ENCODE results near the gene SORL1. TPM values are rescaled to one million over a fixed set of nuclear protein-coding genes. Genes with fewer than 3 reads are reported as not detected.
"Not testable (repeated sequence)": the region's sequence is repeated elsewhere in the genome, so short reads cannot be mapped to it uniquely, and the experiment has no call there.

SORL1 gene
- total and polyA plus RNA-seq, 7 donors = 3.2 to 19.8 (median 12.2) TPM

DNA sequence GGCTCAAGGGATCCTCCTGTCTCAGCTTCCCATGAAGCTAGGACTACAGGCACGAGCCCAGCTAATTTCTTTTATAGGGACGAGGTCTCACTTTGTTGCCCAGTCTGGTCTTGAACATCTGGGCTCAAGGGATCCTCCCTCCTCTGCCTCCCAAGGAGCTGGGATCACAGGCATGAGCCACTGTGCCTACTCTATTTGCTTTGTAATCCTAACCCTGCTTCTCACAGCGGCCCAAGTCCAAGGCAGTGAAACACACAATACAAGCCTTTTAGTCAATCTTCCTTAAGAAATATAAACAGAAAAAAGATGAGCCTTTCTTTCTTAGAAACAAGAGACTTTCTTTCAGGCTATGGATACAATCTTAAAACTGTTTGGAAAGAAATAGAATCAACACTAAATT is 115.9 kb downstream of the SORL1 start:
- Histone ChIP-seq H3K27ac (no peak overlapping the region), H3K36me3 (peaks cover 0 to 16% (median 3%) of the 10 kb centered on the region in 4 donors), H3K27me3 (no peaks in the 10 kb centered on the region), H3K4me1 (no peaks in the 10 kb centered on the region), H3K9me3 (no peaks in the 10 kb centered on the region), H3K4me3 (no peak overlapping the region)
- DNase-seq = no peak
- intact Hi-C loops (cut with DNase I) = no loop called here
- no peak for TF ChIP-seq POLR2AphosphoS5 (IDR thresholded peaks at IDR 0.05)
- TF ChIP-seq, protein P1, sequence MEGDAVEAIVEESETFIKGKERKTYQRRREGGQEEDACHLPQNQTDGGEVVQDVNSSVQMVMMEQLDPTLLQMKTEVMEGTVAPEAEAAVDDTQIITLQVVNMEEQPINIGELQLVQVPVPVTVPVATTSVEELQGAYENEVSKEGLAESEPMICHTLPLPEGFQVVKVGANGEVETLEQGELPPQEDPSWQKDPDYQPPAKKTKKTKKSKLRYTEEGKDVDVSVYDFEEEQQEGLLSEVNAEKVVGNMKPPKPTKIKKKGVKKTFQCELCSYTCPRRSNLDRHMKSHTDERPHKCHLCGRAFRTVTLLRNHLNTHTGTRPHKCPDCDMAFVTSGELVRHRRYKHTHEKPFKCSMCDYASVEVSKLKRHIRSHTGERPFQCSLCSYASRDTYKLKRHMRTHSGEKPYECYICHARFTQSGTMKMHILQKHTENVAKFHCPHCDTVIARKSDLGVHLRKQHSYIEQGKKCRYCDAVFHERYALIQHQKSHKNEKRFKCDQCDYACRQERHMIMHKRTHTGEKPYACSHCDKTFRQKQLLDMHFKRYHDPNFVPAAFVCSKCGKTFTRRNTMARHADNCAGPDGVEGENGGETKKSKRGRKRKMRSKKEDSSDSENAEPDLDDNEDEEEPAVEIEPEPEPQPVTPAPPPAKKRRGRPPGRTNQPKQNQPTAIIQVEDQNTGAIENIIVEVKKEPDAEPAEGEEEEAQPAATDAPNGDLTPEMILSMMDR (IDR thresholded peaks at IDR 0.05) = no peak
- TF ChIP-seq EP300 (IDR thresholded peaks at IDR 0.05) = no peak
- no peak for TF ChIP-seq POLR2A (IDR thresholded peaks at IDR 0.05)
- WGBS, 2 donors = 83 to 88% methylated on average over 3 of the region's 3 CpGs

DNA sequence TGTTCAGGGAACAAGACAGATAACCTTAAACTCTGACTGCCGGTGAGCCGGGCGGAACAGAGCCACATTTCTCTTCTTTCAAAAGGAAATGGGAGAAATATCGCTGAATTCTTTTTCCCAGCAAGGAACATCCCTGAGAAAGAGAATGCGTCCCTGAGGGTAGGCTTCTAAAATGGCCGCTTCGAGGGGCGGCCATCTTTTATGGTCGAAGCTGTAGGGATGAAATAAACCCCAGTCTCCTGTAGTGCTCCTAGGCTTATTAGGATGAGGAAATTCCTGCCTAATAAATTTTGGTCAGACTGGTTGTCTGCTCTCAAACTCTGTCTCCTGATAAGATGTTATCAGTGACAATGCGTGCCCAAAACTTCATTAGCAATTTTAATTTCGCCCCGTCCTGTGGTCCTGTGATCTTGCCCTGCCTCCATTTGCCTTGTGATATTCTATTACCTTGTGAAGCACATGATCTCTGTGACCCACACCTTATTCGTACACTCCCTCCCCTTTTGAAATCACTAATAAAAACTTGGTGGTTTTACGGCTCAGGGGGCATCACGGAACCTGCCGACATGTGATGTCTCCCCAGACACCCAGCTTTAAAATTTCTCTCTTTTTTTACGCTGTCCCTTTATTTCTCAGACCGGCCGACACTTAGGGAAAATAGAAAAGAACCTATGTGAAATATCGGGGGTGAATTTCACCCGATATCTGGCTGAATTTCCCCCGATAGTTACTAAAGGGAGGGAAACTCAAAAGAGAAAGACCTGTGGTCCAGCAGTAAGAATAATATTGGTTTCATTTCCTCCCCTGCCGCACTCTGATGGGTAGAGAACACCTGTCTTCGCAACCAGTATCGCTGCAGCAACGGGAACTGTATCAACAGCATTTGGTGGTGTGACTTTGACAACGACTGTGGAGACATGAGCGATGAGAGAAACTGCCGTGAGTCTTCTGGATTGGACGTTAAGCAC is 117.5 kb downstream of the SORL1 start:
- H3K9me3 ChIP-seq; H3K4me1 ChIP-seq; H3K27ac ChIP-seq; H3K27me3 ChIP-seq; DNase-seq; intact Hi-C loops (cut with DNase I); H3K4me3 ChIP-seq: not testable (repeated sequence)
- H3K36me3 ChIP-seq = peaks cover 0 to 22% (median 3%) of the 10 kb centered on the region in 4 donors
- WGBS, 2 donors = 86 to 93% methylated on average over 30 of the region's 30 CpGs

DNA sequence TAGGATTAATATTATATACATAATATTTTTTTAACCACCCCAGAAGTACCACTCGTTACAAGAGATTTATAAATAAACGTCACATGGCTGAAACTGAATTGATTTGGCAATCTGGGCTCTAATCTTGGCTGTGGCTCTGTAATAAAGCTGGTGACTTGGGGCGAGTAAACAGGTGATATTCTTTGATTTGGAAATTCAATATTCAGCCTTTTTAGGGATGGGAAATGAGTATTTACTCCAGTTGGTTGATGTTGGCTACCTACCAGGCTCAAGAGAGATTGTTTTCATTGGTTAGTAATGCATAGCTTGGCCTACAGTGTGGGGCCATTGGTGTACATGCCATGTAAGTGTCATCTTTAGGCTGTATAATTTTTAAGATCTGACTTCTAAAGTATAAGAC is 118.3 kb downstream of the SORL1 start:
- H3K27ac ChIP-seq = no peak overlapping the region
- H3K4me1 ChIP-seq = no peaks in the 10 kb centered on the region
- H3K4me3 ChIP-seq = no peak overlapping the region
- no peak for DNase-seq
- TF ChIP-seq EP300 (IDR thresholded peaks at IDR 0.05) (no peak), POLR2A (IDR thresholded peaks at IDR 0.05) (no peak), POLR2AphosphoS5 (IDR thresholded peaks at IDR 0.05) (no peak)
- TF ChIP-seq, protein P1 (IDR thresholded peaks at IDR 0.05) = no peak
- intact Hi-C loops (cut with DNase I) = no loop called here
- no peaks in the 10 kb centered on the region for H3K27me3 ChIP-seq
- 88 to 91% methylated on average over 3 of the region's 3 CpGs for WGBS, 2 donors
- H3K36me3 ChIP-seq = peaks cover 0 to 25% (median 3%) of the 10 kb centered on the region in 4 donors
- H3K9me3 ChIP-seq = no peaks in the 10 kb centered on the region

GRCh38 chr11:121571506-121571905 is 119.4 kb downstream of the SORL1 start:
- no peak overlapping the region for H3K4me3 ChIP-seq
- H3K27ac ChIP-seq = no peak overlapping the region
- no peaks in the 10 kb centered on the region for H3K27me3 ChIP-seq
- H3K4me1 ChIP-seq = peaks cover 0 to 6% (median 0%) of the 10 kb centered on the region in 4 donors
- peaks cover 0 to 25% (median 3%) of the 10 kb centered on the region in 4 donors for H3K36me3 ChIP-seq
- no peaks in the 10 kb centered on the region for H3K9me3 ChIP-seq
- WGBS, 2 donors = 75 to 80% methylated on average over 4 of the region's 4 CpGs
- TF ChIP-seq, protein P1 (IDR thresholded peaks at IDR 0.05) = no peak
- no peak for TF ChIP-seq POLR2AphosphoS5 (IDR thresholded peaks at IDR 0.05)
- no peak for TF ChIP-seq EP300 (IDR thresholded peaks at IDR 0.05)
- TF ChIP-seq POLR2A (IDR thresholded peaks at IDR 0.05) = no peak
- intact Hi-C loops (cut with DNase I) = no loop called here
- no peak for DNase-seq

- Histone ChIP-seq H3K36me3 (peaks cover 0 to 23% (median 0%) of the 10 kb centered on the region in 4 donors), H3K4me3 (no peak overlapping the region), H3K27ac (no peak overlapping the region), H3K9me3 (no peaks in the 10 kb centered on the region), H3K27me3 (no peaks in the 10 kb centered on the region), H3K4me1 (peaks cover 0 to 6% (median 0%) of the 10 kb centered on the region in 4 donors)
- 71 to 85% methylated on average over 11 of the region's 11 CpGs for WGBS, 2 donors
- no peak for TF ChIP-seq POLR2A (IDR thresholded peaks at IDR 0.05)
- TF ChIP-seq, protein P1 (IDR thresholded peaks at IDR 0.05) = no peak
- no peak for TF ChIP-seq POLR2AphosphoS5 (IDR thresholded peaks at IDR 0.05)
- no peak for TF ChIP-seq EP300 (IDR thresholded peaks at IDR 0.05)
- no peak for DNase-seq
- intact Hi-C loops (cut with DNase I) = no loop called here
Observed at GRCh38 chr11:121572571-121573059, 120.5 kb downstream of the SORL1 start.
